Upper lobe of left lung (tissue), 6 donors: ENCODE data around the gene SMARCE1. TPM values are rescaled to one million over a fixed set of nuclear protein-coding genes. Genes with fewer than 3 reads are reported as not detected.

Source experiments
- ATAC-seq, 2 donors: fragments of 200-7000 bp; cut with Tn5 transposase; one replicate each; pipeline ENCODE4 v1.9.1; 2022; ENCODE audit warnings: mild to moderate bottlenecking in 2 of 2, moderate library complexity in 2 of 2; ENCODE audit not compliant: low FRiP score in 2 of 2
- DNase-seq, 2 donors: peaks; one replicate each; pipeline ENCODE4 v3.0.0-alpha.2; 2019 to 2020
- H3K27ac ChIP-seq, 4 donors: fragments of 200-600 bp; sonication (generic); one replicate each; pipeline ENCODE4 v1.5.1; 2016 to 2019
- H3K27me3 ChIP-seq, 4 donors: fragments of 200-600 bp; sonication (generic); one replicate each; pipeline ENCODE4 v1.5.1; 2017 to 2019
- H3K36me3 ChIP-seq, 4 donors: fragments of 200-600 bp; sonication (generic); one replicate each; pipeline ENCODE4 v1.5.1; 2016 to 2019
- H3K4me1 ChIP-seq, 4 donors: fragments of 200-600 bp; sonication (generic); one replicate each; pipeline ENCODE4 v1.5.1; 2018 to 2019
- H3K4me3 ChIP-seq, 4 donors: fragments of 200-600 bp; sonication (generic); one replicate each; pipeline ENCODE4 v1.5.1; 2017 to 2019; ENCODE audit warnings: mild to moderate bottlenecking in 2 of 4, moderate library complexity in 1 of 4
- H3K9me3 ChIP-seq, 4 donors: fragments of 200-600 bp; sonication (generic); one replicate each; pipeline ENCODE4 v1.5.1; 2018 to 2019
- CTCF ChIP-seq, 6 experiments: fragments of 450-650 bp in 4 of 6; fragments of 200-600 bp in 2 of 6; sonication (generic) in 2 of 6; IDR thresholded peaks; one replicate each; pipeline ENCODE4 v1.5.1; 2016 to 2019; ENCODE audit warnings: antibody characterized with exemption in 6 of 6
- EP300 ChIP-seq, 4 donors: sonication (generic); formaldehyde crosslinking; IDR thresholded peaks; one replicate each; pipeline ENCODE4 v1.5.1; 2017; ENCODE audit warnings: antibody characterized with exemption in 4 of 4, control low read depth in 2 of 4
- POLR2A ChIP-seq, 4 donors: fragments of 450-650 bp; IDR thresholded peaks; one replicate each; pipeline ENCODE4 v1.5.1; 2016 to 2017; ENCODE audit warnings: antibody characterized with exemption in 4 of 4, mild to moderate bottlenecking in 2 of 4
- POLR2AphosphoS5 ChIP-seq, 2 donors: sonication (generic); formaldehyde crosslinking; IDR thresholded peaks; one replicate each; pipeline ENCODE4 v1.5.1; 2017; ENCODE audit warnings: antibody characterized with exemption in 2 of 2
- WGBS, 2 donors: methylation state at CpG; one replicate each; pipeline ENCODE4 v1.1.5; 2017 to 2018; 5-methylcytosine and 5-hydroxymethylcytosine counted together
- total RNA-seq, 6 donors: library from RNA; depleted of rRNA in 4 of 6; stranded (reverse); fragments of >200 nt in 4 of 6; gene quantifications; one replicate each; pipeline versions ENCODE4 v1.1.0 to v1.2.1, GENCODE V29; 2016 to 2021
- donor health status: DM: no; HTN: no; CAD: no; lungs with moderate emphysema.
- donor health status: DM: no; HTN: yes; CAD: no; lungs with severe emphysema.

The SMARCE1 gene
- total RNA-seq, 6 donors from 2014 or later = 39.8 to 91.4 (median 65.8) TPM

DNA sequence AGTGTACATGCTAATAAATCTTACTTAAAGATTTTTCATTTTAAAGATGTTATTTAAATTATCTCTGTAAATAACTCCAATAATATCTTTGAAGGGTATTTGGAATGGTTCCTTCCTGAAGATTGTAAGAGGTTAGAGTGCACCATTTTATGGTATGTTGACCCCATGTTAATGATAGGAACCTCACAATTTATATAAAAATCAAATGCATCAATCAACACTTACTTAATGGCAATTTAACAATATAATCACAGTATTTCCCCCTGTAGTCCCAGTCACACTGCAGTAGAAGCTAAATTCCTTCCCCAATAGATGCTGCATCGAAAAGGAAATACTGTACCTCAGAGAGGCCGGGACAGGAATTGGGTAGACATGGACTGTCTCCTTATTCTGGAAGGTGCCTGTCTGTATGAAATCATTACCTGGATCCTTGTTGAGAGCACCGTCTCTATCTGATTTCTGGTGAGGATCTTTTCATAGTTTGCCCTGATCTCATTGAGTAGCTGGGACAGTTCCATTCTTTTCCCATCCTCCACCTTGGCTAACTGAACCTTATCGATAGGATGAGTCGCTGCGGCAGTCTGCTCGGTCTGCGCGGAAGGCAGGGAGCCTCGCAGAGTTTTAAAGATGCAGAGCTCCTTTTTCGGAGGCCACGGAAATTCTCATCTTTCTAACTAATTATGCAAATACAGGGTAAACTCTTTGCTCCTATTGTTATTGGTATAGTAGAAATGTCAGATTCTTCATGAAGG is 17.1 kb upstream of the SMARCE1 start, which contains the start of gene KRT222:
KRT222 (minus strand) TSS at position 596 of the 752 bp plus-strand sequence; CDS start at position 518, 78 bp downstream.
- no peak within 1 kb of the TSS for H3K27ac ChIP-seq
- TF ChIP-seq EP300 (IDR thresholded peaks at IDR 0.05) (no peak), CTCF (IDR thresholded peaks at IDR 0.05) (no peak), POLR2AphosphoS5 (IDR thresholded peaks at IDR 0.05) (no peak), POLR2A (IDR thresholded peaks at IDR 0.05) (no peak)
- DNase-seq = no peak
- no peaks in the 10 kb centered on the region for H3K9me3 ChIP-seq
- no peak for ATAC-seq
- peak within 1 kb of the TSS in 2 of 4 donors; percentile 0 to 13 for H3K4me3 ChIP-seq
- no peaks in the 10 kb centered on the region for H3K4me1 ChIP-seq
- H3K36me3 ChIP-seq = no peaks in the 10 kb centered on the region
- WGBS, 2 donors = 9 to 18% methylated on average over 12 of the region's 12 CpGs
- H3K27me3 ChIP-seq = peaks cover 0 to 4% (median 0%) of the 10 kb centered on the region in 4 donors

DNA sequence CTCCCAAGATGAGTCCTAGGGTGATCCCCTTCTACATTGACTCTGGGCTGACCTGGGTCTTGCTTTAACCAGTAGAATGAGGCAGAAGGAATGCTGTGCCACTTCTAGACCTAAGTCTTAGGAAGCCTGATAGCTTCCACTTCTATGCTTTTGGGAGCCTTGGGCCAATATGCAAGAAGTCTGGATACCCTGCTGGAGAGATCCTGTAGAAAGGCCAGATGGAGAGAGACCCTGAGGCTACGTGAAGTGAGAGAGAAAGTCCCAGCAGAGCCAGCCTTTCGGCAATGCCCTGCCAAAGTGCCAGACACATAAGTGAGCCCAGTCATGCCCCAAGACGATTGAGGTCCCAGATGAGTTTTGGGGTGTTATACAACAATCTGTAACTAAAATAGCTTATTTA is 15.6 kb upstream of the SMARCE1 start:
- Histone ChIP-seq H3K4me3 (no peak overlapping the region), H3K36me3 (no peaks in the 10 kb centered on the region), H3K27ac (no peak overlapping the region), H3K27me3 (peaks cover 0 to 4% (median 0%) of the 10 kb centered on the region in 4 donors), H3K9me3 (no peaks in the 10 kb centered on the region), H3K4me1 (no peaks in the 10 kb centered on the region)
- TF ChIP-seq POLR2AphosphoS5 (IDR thresholded peaks at IDR 0.05) (no peak), EP300 (IDR thresholded peaks at IDR 0.05) (no peak), POLR2A (IDR thresholded peaks at IDR 0.05) (no peak), CTCF (IDR thresholded peaks at IDR 0.05) (no peak)
- ATAC-seq (no peak), DNase-seq (no peak)
- 77 to 81% methylated on average over 3 of the region's 3 CpGs for WGBS, 2 donors

DNA sequence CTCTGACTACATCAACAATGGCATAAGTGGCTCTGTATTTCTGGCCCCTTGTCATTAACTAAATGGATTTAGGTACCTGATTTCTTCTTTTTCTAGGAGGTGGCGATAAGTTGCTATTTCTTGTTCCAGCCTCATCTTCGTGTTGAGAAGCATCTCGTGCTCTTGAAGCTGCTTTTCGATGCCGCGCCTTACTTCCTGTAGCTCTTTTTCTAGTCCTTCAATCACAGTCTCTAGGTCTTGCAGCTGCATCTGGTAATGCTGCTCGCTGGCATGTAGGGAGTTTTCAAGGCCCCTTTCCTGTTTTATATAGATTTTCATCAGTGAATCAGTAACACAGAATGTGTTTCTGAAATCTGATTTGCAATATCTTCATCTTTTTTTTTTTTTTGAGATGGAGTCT is 12.3 kb upstream of the SMARCE1 start:
- H3K27me3 ChIP-seq = peaks cover 0 to 3% (median 0%) of the 10 kb centered on the region in 4 donors
- no peak for TF ChIP-seq CTCF (IDR thresholded peaks at IDR 0.05)
- no peak for TF ChIP-seq POLR2A (IDR thresholded peaks at IDR 0.05)
- TF ChIP-seq EP300 (IDR thresholded peaks at IDR 0.05) = no peak
- TF ChIP-seq POLR2AphosphoS5 (IDR thresholded peaks at IDR 0.05) = no peak
- H3K4me3 ChIP-seq = no peak overlapping the region
- DNase-seq = no peak
- 75 to 80% methylated on average over 7 of the region's 7 CpGs for WGBS, 2 donors
- no peaks in the 10 kb centered on the region for H3K36me3 ChIP-seq
- H3K4me1 ChIP-seq = no peaks in the 10 kb centered on the region
- H3K27ac ChIP-seq = no peak overlapping the region
- ATAC-seq = no peak
- H3K9me3 ChIP-seq = no peaks in the 10 kb centered on the region

GRCh38 chr17:40658396-40658795 is 10.8 kb upstream of the SMARCE1 start:
- ATAC-seq (no peak), DNase-seq (no peak)
- Histone ChIP-seq H3K4me1 (no peaks in the 10 kb centered on the region), H3K4me3 (no peak overlapping the region), H3K27ac (no peak overlapping the region), H3K27me3 (no peaks in the 10 kb centered on the region), H3K36me3 (no peaks in the 10 kb centered on the region), H3K9me3 (no peaks in the 10 kb centered on the region)
- TF ChIP-seq CTCF (IDR thresholded peaks at IDR 0.05) (no peak), EP300 (IDR thresholded peaks at IDR 0.05) (no peak), POLR2AphosphoS5 (IDR thresholded peaks at IDR 0.05) (no peak), POLR2A (IDR thresholded peaks at IDR 0.05) (no peak)

- H3K36me3 ChIP-seq = no peaks in the 10 kb centered on the region
- TF ChIP-seq POLR2A (IDR thresholded peaks at IDR 0.05) (no peak), CTCF (IDR thresholded peaks at IDR 0.05) (no peak), POLR2AphosphoS5 (IDR thresholded peaks at IDR 0.05) (no peak), EP300 (IDR thresholded peaks at IDR 0.05) (no peak)
- H3K4me3 ChIP-seq = no peak overlapping the region
- ATAC-seq (no peak), DNase-seq (no peak)
- no peaks in the 10 kb centered on the region for H3K9me3 ChIP-seq
- H3K4me1 ChIP-seq = peaks cover 4 to 13% (median 10%) of the 10 kb centered on the region in 4 donors
- no peak overlapping the region for H3K27ac ChIP-seq
- 71 to 86% methylated on average over 5 of the region's 5 CpGs for WGBS, 2 donors
- H3K27me3 ChIP-seq = no peaks in the 10 kb centered on the region
Measured at GRCh38 chr17:40651939-40652338, 4.3 kb upstream of the SMARCE1 start.
